ENCODE measurements around the gene KLRD1. TPM values are rescaled to one million over a fixed set of nuclear protein-coding genes. Genes with fewer than 3 reads are reported as not detected.

KLRD1 gene
- 0.19 and 0.88 TPM in 2 replicates for total RNA-seq

GRCh38 chr12:10307630-10308029 is at the start of gene KLRD1:
KLRD1 (plus strand) TSS chr12:10307870; CDS start chr12:10308078, 208 bp downstream.

Other genes starting within 250 kb of the KLRD1 start
- 0.25 and 2.4 TPM in 2 replicates for gene CLEC1A, start 208.9 kb upstream of the KLRD1 start, total RNA-seq
- gene CLEC7A, start 177.7 kb upstream of the KLRD1 start, total RNA-seq, result not detected in 2 replicates
- not detected in 2 replicates for gene OLR1, start 135.7 kb upstream of the KLRD1 start, total RNA-seq
- not detected in 2 replicates for gene TMEM52B, start 128.8 kb upstream of the KLRD1 start, total RNA-seq
- 51.7 and 58.4 TPM in 2 replicates for gene GABARAPL1, start 95.0 kb upstream of the KLRD1 start, total RNA-seq
- gene KLRK1, start 82.2 kb downstream of the KLRD1 start, total RNA-seq, result not detected in 2 replicates
- gene KLRC4, start 101.9 kb downstream of the KLRD1 start, total RNA-seq, result not detected in 2 replicates
- gene KLRC3, start 112.7 kb downstream of the KLRD1 start, total RNA-seq, result not detected in 2 replicates
- not detected in 2 replicates for gene KLRC2, start 128.1 kb downstream of the KLRD1 start, total RNA-seq
- gene KLRC1, start 145.5 kb downstream of the KLRD1 start, total RNA-seq, result not detected in 2 replicates
- 0.25 and 0.29 TPM in 2 replicates for gene EIF2S3B, start 198.0 kb downstream of the KLRD1 start, total RNA-seq

Measured in cardiac ventricle fibroblast (primary cell).